Keratinocyte (primary cell): ENCODE results near the gene SNCB. TPM values are rescaled to one million over a fixed set of nuclear protein-coding genes. Genes with fewer than 3 reads are reported as not detected.

Source experiments
- DNase-seq: peaks from one replicate; pipeline ENCODE4 v3.0.0-alpha.2; 2011; ENCODE audit warnings: low read depth, missing footprints, low spot score
- FAIRE-seq: peaks from 2 replicates; lab custom pipeline; 2011; peaks lifted over from hg19 to GRCh38; lab: Jason Lieb, UNC
- H2AFZ ChIP-seq: 2 replicates; pipeline ENCODE4 v1.6.0; 2012; ENCODE audit warnings: low read length, control low read depth, inconsistent platforms; ENCODE audit not compliant: control insufficient read depth
- H3K27ac ChIP-seq: 2 replicates; pipeline ENCODE4 v1.5.1; 2011; ENCODE audit warnings: low read length; ENCODE audit not compliant: control insufficient read depth, insufficient read depth
- H3K27me3 ChIP-seq: 3 replicates; pipeline ENCODE4 v1.6.0; 2011; ENCODE audit warnings: low read length; ENCODE audit not compliant: control insufficient read depth, insufficient read depth; ENCODE audit errors: extremely low read depth
- H3K36me3 ChIP-seq, 2 experiments: 2 replicates in 1 of 2; 3 replicates in 1 of 2; pipeline ENCODE4 v1.5.1; 2011; ENCODE audit warnings: low read length in 2 of 2, mild to moderate bottlenecking in 1 of 2; ENCODE audit not compliant: control insufficient read depth in 2 of 2, insufficient read depth in 2 of 2; ENCODE audit errors: extremely low read depth in 1 of 2
- H3K4me1 ChIP-seq: 3 replicates; pipeline ENCODE4 v1.5.1; 2011; ENCODE audit warnings: low read length; ENCODE audit not compliant: control insufficient read depth, insufficient read depth; ENCODE audit errors: extremely low read depth
- H3K4me2 ChIP-seq: 3 replicates; pipeline ENCODE4 v1.6.0; 2011; ENCODE audit warnings: low read depth, low read length; ENCODE audit not compliant: control insufficient read depth, insufficient read depth; ENCODE audit errors: extremely low read depth
- H3K4me3 ChIP-seq, 3 experiments: fragments of 200-600 bp in 1 of 3; sonication (generic) in 1 of 3; 2 replicates in 2 of 3; 3 replicates in 1 of 3; pipeline ENCODE4 v1.5.1; 2011 to 2016; ENCODE audit warnings: low read length in 3 of 3, mild to moderate bottlenecking in 3 of 3, control low read depth in 2 of 3, inconsistent platforms in 1 of 3, low read depth in 1 of 3, mixed read lengths in 1 of 3, mixed run types in 1 of 3, moderate library complexity in 1 of 3; ENCODE audit not compliant: control insufficient read depth in 2 of 3, insufficient read depth in 2 of 3; ENCODE audit errors: extremely low read depth in 1 of 3
- H3K79me2 ChIP-seq: 2 replicates; pipeline ENCODE4 v1.6.0; 2012; ENCODE audit warnings: low read length; ENCODE audit not compliant: control insufficient read depth, insufficient read depth
- H3K9ac ChIP-seq: 3 replicates; pipeline ENCODE4 v1.6.0; 2011; ENCODE audit warnings: low read length; ENCODE audit not compliant: control insufficient read depth, insufficient read depth; ENCODE audit errors: extremely low read depth
- H3K9me1 ChIP-seq: 3 replicates; pipeline ENCODE4 v1.6.0; 2011; ENCODE audit warnings: low read length; ENCODE audit not compliant: control insufficient read depth, insufficient read depth; ENCODE audit errors: extremely low read depth
- H3K9me3 ChIP-seq: 2 replicates; pipeline ENCODE4 v1.5.1; 2012; ENCODE audit warnings: low read depth, low read length; ENCODE audit not compliant: control insufficient read depth
- H4K20me1 ChIP-seq: 3 replicates; pipeline ENCODE4 v1.6.0; 2011; ENCODE audit warnings: low read length; ENCODE audit not compliant: control insufficient read depth, insufficient read depth; ENCODE audit errors: extremely low read depth
- EZH2 ChIP-seq: IDR thresholded peaks from one replicate; pipeline ENCODE4 v1.6.1; 2012; ENCODE audit warnings: inconsistent platforms, mild to moderate bottlenecking, low read length, moderate library complexity
- dilution Hi-C: fragments of 300-500 bp; cut with MboI; formaldehyde crosslinking; loops from one replicate; pipeline ENCODE4 v1.7.0; 2020; ENCODE audit warnings: low sequenced_read_pairs; ENCODE audit not compliant: extremely low pct_ligation_motif_present
- polyA plus RNA-seq, 5 experiments: library from polyadenylated mRNA; depleted of rRNA in 3 of 5; stranded (reverse) in 3 of 5; stranded (forward) in 1 of 5; unstranded in 1 of 5; fragments of >200 nt; gene quantifications; 1 replicate in 1 of 5; 2 replicates in 3 of 5; 3 replicates in 1 of 5; pipeline versions ENCODE4 v1.2.1 to v1.2.3, GENCODE V29; 2011 to 2012; ENCODE audit warnings: missing spikeins in 2 of 5, low read depth in 1 of 5, low replicate concordance in 1 of 5
- TF ChIP-seq, protein P1 (sequence below), 3 experiments: IDR thresholded peaks in 1 of 3; conservative IDR thresholded peaks in 1 of 3; optimal IDR thresholded peaks in 1 of 3; 2 replicates in 2 of 3; 3 replicates in 1 of 3; pipeline versions ENCODE3 to v1.5.1; 2011; ENCODE audit warnings: low read length in 3 of 3, mild to moderate bottlenecking in 3 of 3, moderate library complexity in 2 of 3, control low read depth in 1 of 3, inconsistent platforms in 1 of 3; ENCODE audit not compliant: insufficient read depth in 2 of 3; ENCODE audit errors: extremely low read depth in 1 of 3

SNCB gene
- polyA plus RNA-seq, 1 donor (not counting 4 experiments of a cell fraction or from before 2014, with no cell fraction given) = 0.69 TPM

DNA sequence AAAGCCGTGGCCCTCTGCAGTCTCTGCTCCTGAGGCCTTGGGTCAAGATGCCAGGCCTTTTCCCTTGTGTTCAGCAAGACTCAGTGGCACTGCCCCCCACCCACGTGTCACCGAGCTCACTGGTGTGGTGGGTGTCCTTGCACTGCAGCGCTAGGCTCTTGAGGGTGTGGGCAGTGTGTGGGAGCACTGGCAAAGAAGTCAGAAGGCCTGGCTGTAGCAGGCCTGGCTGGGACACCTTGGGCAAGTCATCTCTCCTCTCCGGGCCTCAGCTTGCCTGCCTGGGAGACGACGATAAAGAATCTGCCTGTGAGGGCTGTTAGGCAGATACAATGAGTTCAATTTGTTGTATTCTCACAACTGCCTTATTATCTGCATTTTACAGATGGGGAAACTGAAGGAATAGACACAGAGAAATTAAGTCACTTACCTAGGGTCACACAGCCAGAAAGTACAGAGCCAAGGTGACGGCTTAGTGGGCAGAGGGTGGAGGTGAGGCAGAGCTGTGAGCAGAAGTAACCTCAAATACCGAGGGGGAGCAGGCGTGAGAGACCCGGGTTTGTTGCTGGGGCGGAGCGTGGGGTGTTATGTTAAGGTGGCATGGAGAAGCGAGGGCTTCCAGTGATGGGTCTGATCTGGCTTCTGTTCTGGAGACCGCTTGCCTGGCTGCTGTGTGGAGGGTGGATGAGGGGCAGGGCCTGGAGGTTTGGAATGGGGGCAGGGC is 18.3 kb upstream of the SNCB start:
- Histone ChIP-seq H2AFZ (no peak overlapping the region), H3K4me3 (peak overlapping the region; percentile 78 to 91 (median 81)), H4K20me1 (peaks cover 3% of the 10 kb centered on the region), H3K9me1 (no peaks in the 10 kb centered on the region), H3K4me1 (peaks cover 24% of the 10 kb centered on the region), H3K36me3 (peaks cover 3 to 6% of the 10 kb centered on the region in 2 experiments), H3K79me2 (peaks cover 28% of the 10 kb centered on the region), H3K4me2 (peak overlapping the region; percentile 91), H3K9me3 (no peaks in the 10 kb centered on the region), H3K27ac (no peak overlapping the region), H3K9ac (peak overlapping the region; percentile 81), H3K27me3 (no peaks in the 10 kb centered on the region)
- dilution Hi-C loops = no loop called here
- no peak for TF ChIP-seq EZH2
- TF ChIP-seq, protein P1, sequence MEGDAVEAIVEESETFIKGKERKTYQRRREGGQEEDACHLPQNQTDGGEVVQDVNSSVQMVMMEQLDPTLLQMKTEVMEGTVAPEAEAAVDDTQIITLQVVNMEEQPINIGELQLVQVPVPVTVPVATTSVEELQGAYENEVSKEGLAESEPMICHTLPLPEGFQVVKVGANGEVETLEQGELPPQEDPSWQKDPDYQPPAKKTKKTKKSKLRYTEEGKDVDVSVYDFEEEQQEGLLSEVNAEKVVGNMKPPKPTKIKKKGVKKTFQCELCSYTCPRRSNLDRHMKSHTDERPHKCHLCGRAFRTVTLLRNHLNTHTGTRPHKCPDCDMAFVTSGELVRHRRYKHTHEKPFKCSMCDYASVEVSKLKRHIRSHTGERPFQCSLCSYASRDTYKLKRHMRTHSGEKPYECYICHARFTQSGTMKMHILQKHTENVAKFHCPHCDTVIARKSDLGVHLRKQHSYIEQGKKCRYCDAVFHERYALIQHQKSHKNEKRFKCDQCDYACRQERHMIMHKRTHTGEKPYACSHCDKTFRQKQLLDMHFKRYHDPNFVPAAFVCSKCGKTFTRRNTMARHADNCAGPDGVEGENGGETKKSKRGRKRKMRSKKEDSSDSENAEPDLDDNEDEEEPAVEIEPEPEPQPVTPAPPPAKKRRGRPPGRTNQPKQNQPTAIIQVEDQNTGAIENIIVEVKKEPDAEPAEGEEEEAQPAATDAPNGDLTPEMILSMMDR (optimal IDR thresholded peaks at IDR 0.05 in 1 of 3, IDR thresholded peaks at IDR 0.05 in 1 of 3, conservative IDR thresholded peaks at IDR 0.05 in 1 of 3; ENCODE audit: extremely low read depth in 1 of 3, insufficient read depth in 2 of 3, low read length in 3 of 3) = no peak
- DNase-seq (no peak), FAIRE-seq (no peak)

DNA sequence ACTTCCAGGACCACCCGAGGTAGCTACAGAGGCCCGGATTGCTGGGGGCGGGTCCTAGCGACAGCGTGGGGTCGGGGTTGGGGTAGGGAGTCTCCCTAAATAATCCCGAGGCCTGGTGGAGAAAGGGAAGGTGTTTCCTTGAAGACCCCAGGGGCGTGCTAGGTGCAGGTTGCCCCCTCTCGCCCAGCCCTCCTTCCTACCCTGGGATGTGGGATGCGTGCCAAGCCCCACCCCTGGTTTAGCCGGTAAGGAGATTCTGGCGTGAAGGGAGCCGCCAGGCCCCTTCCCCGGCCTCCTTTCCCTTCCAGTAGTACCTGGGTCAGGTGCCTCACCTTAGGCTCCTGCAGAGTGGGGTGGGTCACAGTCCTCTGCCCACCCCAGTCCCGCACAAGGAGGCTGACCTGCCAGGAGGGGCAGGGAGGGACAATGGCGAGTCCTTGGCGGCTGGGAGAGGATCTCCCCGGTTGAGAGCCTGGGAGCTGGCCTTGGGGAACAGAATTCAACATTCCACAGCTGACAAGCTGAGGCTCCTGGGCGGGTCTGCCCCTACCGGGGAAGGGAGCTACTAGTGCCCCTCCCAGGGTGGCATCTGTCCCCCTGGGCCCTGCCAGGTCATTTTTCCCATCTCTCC is 17.6 kb upstream of the SNCB start:
- peak overlapping the region; percentile 91 for H3K4me2 ChIP-seq
- H2AFZ ChIP-seq = peak overlapping the region; percentile 79
- H4K20me1 ChIP-seq = no peaks in the 10 kb centered on the region
- DNase-seq = no peak
- TF ChIP-seq, protein P1 (optimal IDR thresholded peaks at IDR 0.05 in 1 of 3, IDR thresholded peaks at IDR 0.05 in 1 of 3, conservative IDR thresholded peaks at IDR 0.05 in 1 of 3; ENCODE audit: extremely low read depth in 1 of 3, insufficient read depth in 2 of 3, low read length in 3 of 3) = no peak
- no peak for TF ChIP-seq EZH2
- no peaks in the 10 kb centered on the region for H3K27me3 ChIP-seq
- peaks cover 28% of the 10 kb centered on the region for H3K79me2 ChIP-seq
- H3K4me1 ChIP-seq = peaks cover 17% of the 10 kb centered on the region
- H3K9ac ChIP-seq = peak overlapping the region; percentile 81
- no peaks in the 10 kb centered on the region for H3K9me1 ChIP-seq
- H3K36me3 ChIP-seq = peaks cover 3 to 6% of the 10 kb centered on the region in 2 experiments
- no peak for FAIRE-seq
- no peaks in the 10 kb centered on the region for H3K9me3 ChIP-seq
- dilution Hi-C loops = no loop called here
- H3K4me3 ChIP-seq = peak overlapping the region; percentile 78 to 91 (median 81)
- peak overlapping the region; percentile 13 for H3K27ac ChIP-seq
